Measurements from ENCODE around the gene MAMLD1. TPM values are rescaled to one million over a fixed set of nuclear protein-coding genes. Genes with fewer than 3 reads are reported as not detected.

The MAMLD1 gene
- total RNA-seq, 1 donor from 2014 or later = 4.4 TPM

DNA sequence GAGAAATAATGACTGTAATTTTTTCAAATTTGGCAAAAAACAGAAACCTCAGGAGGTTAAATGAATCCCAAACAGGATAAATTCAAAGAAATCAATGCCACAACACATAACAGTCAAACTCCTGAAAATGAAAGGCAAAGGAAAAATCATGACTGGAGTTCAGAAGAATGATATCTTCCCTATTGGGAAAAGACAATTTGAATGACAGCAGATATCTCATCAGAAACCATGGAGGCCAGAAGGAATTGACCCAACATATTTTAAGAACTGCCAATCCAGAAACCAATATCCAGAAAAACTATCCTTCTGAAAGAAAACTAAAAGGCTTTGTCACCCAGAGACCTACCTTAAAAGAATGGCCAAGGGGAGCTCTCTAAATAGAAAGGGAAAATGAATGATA is 40.1 kb upstream of the MAMLD1 start:
- Mint-ChIP-seq H3K4me3 (ENCODE audit: low read depth) (no peak overlapping the region), H3K36me3 (ENCODE audit: insufficient read depth) (peaks cover 1% of the 10 kb centered on the region), H3K27ac (no peak overlapping the region), H3K9me3 (ENCODE audit: low read depth) (peaks cover 24% of the 10 kb centered on the region), H3K4me1 (ENCODE audit: low read depth) (no peaks in the 10 kb centered on the region), H3K27me3 (no peaks in the 10 kb centered on the region)
- TF ChIP-seq, protein P1, sequence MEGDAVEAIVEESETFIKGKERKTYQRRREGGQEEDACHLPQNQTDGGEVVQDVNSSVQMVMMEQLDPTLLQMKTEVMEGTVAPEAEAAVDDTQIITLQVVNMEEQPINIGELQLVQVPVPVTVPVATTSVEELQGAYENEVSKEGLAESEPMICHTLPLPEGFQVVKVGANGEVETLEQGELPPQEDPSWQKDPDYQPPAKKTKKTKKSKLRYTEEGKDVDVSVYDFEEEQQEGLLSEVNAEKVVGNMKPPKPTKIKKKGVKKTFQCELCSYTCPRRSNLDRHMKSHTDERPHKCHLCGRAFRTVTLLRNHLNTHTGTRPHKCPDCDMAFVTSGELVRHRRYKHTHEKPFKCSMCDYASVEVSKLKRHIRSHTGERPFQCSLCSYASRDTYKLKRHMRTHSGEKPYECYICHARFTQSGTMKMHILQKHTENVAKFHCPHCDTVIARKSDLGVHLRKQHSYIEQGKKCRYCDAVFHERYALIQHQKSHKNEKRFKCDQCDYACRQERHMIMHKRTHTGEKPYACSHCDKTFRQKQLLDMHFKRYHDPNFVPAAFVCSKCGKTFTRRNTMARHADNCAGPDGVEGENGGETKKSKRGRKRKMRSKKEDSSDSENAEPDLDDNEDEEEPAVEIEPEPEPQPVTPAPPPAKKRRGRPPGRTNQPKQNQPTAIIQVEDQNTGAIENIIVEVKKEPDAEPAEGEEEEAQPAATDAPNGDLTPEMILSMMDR (IDR thresholded peaks at IDR 0.05; ENCODE audit: unreplicated experiment) = no peak
- no peak for DNase-seq (ENCODE audit: low spot score, unreplicated experiment)

DNA sequence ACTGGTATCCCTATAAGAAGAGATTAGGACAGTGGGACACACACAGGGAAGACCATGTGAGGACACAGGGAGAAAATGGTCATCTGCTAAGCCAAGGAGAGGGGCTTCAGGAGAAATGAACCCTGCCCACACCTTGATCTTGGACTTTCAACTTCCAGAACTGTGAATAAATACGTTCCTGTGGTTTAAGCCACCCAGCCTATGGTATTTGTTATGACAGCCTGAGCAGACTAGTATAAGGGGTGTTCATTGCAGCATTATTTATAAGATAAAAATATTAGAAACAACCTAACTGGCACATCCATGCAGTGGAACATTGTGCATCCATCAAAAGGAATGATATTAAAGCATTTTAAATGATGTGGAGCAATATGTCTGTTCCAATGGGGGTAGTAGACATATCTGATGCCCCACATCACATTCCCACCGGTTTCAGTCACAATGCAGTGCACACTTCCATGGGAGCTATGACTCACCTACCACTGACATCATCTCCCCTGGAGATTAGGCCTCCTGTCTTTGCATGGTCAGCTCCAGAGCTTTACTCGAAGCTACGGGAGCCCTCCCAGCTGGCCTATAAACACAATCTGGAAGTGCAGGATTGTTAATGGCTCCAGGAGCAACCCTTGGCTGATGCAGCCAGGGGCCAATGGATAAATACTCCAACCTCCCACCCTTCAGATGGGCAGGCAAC is 38.9 kb upstream of the MAMLD1 start:
- H3K27me3 Mint-ChIP-seq = no peaks in the 10 kb centered on the region
- H3K27ac Mint-ChIP-seq = no peak overlapping the region
- peaks cover 1% of the 10 kb centered on the region for H3K36me3 Mint-ChIP-seq (ENCODE audit: insufficient read depth)
- TF ChIP-seq, protein P1 (IDR thresholded peaks at IDR 0.05; ENCODE audit: unreplicated experiment) = no peak
- H3K4me3 Mint-ChIP-seq (ENCODE audit: low read depth) = no peak overlapping the region
- H3K9me3 Mint-ChIP-seq (ENCODE audit: low read depth) = peaks cover 24% of the 10 kb centered on the region
- H3K4me1 Mint-ChIP-seq (ENCODE audit: low read depth) = no peaks in the 10 kb centered on the region
- DNase-seq (ENCODE audit: low spot score, unreplicated experiment) = no peak

DNA sequence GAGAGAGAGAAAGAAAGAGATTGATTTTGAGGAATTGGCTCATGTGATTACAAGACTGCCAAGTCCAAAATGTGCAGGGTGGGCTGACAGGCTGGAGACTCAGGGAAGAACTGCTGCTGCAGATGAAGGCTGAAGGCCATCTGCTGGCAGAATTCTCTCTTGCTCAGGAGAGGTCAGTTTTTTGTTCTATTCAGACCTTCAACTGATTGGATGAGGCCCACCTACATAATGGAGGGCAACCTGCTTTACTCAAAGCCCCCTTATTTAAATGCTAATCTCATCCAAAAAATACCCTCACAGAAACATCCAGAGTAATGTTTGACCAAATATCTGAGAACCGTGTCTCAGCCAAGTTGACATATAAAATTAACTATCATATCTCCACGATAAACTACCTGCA is 38.2 kb upstream of the MAMLD1 start:
- no peak for DNase-seq (ENCODE audit: low spot score, unreplicated experiment)
- no peaks in the 10 kb centered on the region for H3K27me3 Mint-ChIP-seq
- H3K4me3 Mint-ChIP-seq (ENCODE audit: low read depth) = no peak overlapping the region
- H3K36me3 Mint-ChIP-seq (ENCODE audit: insufficient read depth) = peaks cover 1% of the 10 kb centered on the region
- H3K9me3 Mint-ChIP-seq (ENCODE audit: low read depth) = peaks cover 24% of the 10 kb centered on the region
- H3K27ac Mint-ChIP-seq = no peak overlapping the region
- TF ChIP-seq, protein P1 (IDR thresholded peaks at IDR 0.05; ENCODE audit: unreplicated experiment) = no peak
- no peaks in the 10 kb centered on the region for H3K4me1 Mint-ChIP-seq (ENCODE audit: low read depth)

DNA sequence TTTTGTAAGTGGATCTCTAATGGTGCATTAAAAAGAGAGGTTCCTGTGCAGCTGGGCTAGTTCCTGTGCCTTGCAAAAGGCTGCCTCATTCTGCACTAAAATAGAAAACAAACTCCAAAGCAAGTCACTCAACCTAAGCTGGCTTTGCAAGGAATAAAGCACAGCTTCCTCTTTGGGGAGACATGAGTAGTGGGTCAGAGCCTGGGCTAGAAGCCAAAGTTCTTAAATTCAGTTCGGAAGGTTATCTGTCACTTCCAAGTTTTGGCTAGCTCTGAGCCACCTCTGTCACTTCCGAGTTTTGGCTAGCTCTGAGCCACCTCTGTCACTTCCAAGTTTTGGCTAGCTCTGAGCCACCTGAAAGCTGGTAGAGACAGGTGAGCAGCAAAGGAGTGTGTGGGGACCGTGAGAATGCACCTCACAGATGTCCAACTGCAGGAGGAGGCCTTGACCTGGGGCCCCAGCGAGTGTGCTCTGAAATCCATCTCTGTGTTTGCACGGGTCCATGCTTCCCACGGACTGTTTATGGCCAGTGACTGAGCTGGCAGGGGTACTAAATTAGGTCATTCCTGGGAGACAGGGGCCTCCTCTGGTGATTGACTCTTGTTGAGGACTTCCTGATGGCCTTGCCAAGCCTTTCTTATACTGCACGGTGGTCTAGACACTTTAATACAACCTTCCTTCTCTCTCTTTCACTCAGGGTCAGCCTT is 36.4 kb upstream of the MAMLD1 start:
- DNase-seq (ENCODE audit: low spot score, unreplicated experiment) = no peak
- Mint-ChIP-seq H3K27me3 (no peaks in the 10 kb centered on the region), H3K4me1 (ENCODE audit: low read depth) (no peaks in the 10 kb centered on the region), H3K4me3 (ENCODE audit: low read depth) (no peak overlapping the region), H3K9me3 (ENCODE audit: low read depth) (peaks cover 20% of the 10 kb centered on the region), H3K27ac (no peak overlapping the region), H3K36me3 (ENCODE audit: insufficient read depth) (peaks cover 1% of the 10 kb centered on the region)
- TF ChIP-seq, protein P1 (IDR thresholded peaks at IDR 0.05; ENCODE audit: unreplicated experiment) = no peak

DNA sequence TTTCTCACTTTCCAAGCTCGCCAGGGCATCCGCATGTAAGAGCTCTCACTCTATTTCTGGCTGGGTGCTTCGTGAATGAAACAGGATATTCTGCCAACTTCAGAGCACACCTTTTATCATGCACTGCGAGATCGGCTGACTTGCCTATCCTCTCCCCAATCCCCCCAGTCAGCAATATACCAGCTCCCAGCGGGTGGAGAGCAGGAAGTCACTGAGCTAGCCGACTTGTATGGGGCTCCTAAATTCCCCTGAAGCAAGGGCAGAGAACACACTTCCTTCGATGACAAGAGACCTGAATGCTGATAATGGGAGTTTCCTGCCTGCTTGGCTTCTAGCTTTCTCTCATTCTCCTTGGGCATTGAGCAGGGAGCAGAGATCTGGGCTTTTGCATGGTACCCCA is 33.8 kb upstream of the MAMLD1 start:
- H3K36me3 Mint-ChIP-seq (ENCODE audit: insufficient read depth) = no peaks in the 10 kb centered on the region
- H3K27ac Mint-ChIP-seq = no peak overlapping the region
- H3K27me3 Mint-ChIP-seq = no peaks in the 10 kb centered on the region
- peaks cover 8% of the 10 kb centered on the region for H3K9me3 Mint-ChIP-seq (ENCODE audit: low read depth)
- DNase-seq (ENCODE audit: low spot score, unreplicated experiment) = no peak
- H3K4me3 Mint-ChIP-seq (ENCODE audit: low read depth) = no peak overlapping the region
- H3K4me1 Mint-ChIP-seq (ENCODE audit: low read depth) = no peaks in the 10 kb centered on the region
- TF ChIP-seq, protein P1 (IDR thresholded peaks at IDR 0.05; ENCODE audit: unreplicated experiment) = no peak

Measured in progenitor cell of endocrine pancreas (in vitro differentiated cells).